ENCODE measurements around the gene LYZ.

Gene LYZ

GRCh38 chr12:69339999-69340398, 8.2 kb upstream of the LYZ start:
- no peak for TF ChIP-seq CTCF (IDR thresholded peaks at IDR 0.05; ENCODE audit: low read depth, low read length)

GRCh38 chr12:69341328-69341727, 6.9 kb upstream of the LYZ start:
- no peak for DNase-seq (ENCODE audit: extremely low read depth, low read depth)
- TF ChIP-seq CTCF (IDR thresholded peaks at IDR 0.05; ENCODE audit: low read depth, low read length): no peak

More at GRCh38 chr12:69339999-69340398, 8.2 kb upstream of the LYZ start:
- DNase-seq (ENCODE audit: extremely low read depth, low read depth): no peak

GRCh38 chr12:69342421-69342820, 5.8 kb upstream of the LYZ start:
- DNase-seq (ENCODE audit: extremely low read depth, low read depth): no peak
- TF ChIP-seq CTCF (IDR thresholded peaks at IDR 0.05; ENCODE audit: low read depth, low read length): no peak

- no peak for DNase-seq (ENCODE audit: extremely low read depth, low read depth)
- no peak for TF ChIP-seq CTCF (IDR thresholded peaks at IDR 0.05; ENCODE audit: low read depth, low read length)
These were observed 4.8 kb upstream of the LYZ start for GRCh38 chr12:69343357-69343756.

- TF ChIP-seq CTCF (IDR thresholded peaks at IDR 0.05; ENCODE audit: low read depth, low read length): no peak
- no peak for DNase-seq (ENCODE audit: extremely low read depth, low read depth)
These were observed 4.1 kb upstream of the LYZ start for GRCh38 chr12:69343885-69344612.

- TF ChIP-seq CTCF (IDR thresholded peaks at IDR 0.05; ENCODE audit: low read depth, low read length): no peak
- no peak for DNase-seq (ENCODE audit: extremely low read depth, low read depth)
These were observed 3.1 kb upstream of the LYZ start for GRCh38 chr12:69345077-69345476.

- DNase-seq (ENCODE audit: extremely low read depth, low read depth): no peak
- TF ChIP-seq CTCF (IDR thresholded peaks at IDR 0.05; ENCODE audit: low read depth, low read length): no peak
These were observed 2.4 kb upstream of the LYZ start for GRCh38 chr12:69345742-69346141.
